Globus pallidus (tissue), 1 donor: ENCODE data around the gene CCR4.
"Not testable (repeated sequence)": the region's sequence is repeated elsewhere in the genome, so short reads cannot be mapped to it uniquely, and the experiment has no call there.

Experiments used
- DNase-seq: peaks from one replicate; pipeline ENCODE4 v3.0.0-alpha.2; 2015; ENCODE audit warnings: low spot score

Gene CCR4

DNA sequence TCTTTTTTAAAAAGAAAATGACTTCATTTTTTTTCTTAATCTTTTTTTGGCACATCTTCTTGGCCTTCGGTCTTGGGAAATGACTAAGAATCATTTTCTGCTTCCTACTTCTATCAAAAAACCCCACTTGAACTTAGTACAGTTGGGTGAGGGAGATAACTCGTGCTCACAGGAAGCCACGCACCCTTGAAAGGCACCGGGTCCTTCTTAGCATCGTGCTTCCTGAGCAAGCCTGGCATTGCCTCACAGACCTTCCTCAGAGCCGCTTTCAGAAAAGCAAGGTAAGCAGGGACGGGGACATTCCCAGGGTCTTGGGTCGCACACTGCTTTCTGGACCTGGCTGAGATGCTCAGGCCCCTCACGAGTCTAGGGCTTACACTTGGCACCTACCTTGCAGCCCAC, at the start of gene CCR4:
TSS of gene CCR4 (plus strand) at position 235 of the 402 bp plus-strand sequence. CDS start 1,779 bp downstream, outside the sequence.
- no peak for DNase-seq

DNA sequence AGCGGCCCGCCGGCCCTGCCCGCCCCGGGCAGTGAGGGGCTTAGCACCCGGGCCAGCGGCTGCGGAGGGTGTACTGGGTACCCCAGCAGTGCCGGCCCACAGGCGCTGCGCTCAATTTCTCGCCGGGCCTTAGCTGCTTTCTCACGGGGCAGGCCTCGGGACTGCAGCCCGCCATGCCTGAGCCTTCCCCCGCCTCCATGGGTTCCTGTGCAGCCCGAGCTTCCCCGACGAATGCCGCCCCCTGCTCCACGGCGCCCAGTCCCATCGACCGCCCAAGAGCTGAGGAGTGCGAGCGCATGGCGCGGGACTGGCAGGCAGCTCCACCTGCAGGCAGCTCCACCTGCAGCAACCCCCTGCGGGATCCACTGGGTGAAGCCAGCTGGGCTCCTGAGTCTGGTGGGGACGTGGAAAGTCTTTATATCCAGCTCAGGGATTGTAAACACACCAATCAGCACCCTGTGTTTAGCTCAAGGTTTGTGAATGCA, 48.5 kb upstream of the CCR4 start:
- DNase-seq, result not testable (repeated sequence)

DNA sequence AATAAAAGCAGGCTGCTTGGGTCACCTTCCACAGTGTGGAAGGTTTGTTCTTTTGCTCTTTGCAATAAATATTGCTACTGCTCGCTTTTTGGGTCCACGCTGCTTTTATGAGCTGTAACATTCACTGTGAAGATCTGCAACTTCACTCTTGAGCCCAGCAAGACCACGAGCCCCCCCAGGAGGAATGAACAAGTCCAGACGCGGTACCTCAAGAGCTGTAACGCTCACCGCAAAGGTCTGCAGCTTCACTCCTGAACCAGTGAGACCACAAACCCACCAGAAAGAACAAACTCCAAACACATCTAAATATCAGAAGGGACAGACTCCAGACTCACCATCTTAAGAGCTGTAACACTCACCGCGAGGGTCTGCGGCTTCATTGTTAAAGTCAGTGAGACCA, 47.5 kb upstream of the CCR4 start:
- no peak for DNase-seq

DNA sequence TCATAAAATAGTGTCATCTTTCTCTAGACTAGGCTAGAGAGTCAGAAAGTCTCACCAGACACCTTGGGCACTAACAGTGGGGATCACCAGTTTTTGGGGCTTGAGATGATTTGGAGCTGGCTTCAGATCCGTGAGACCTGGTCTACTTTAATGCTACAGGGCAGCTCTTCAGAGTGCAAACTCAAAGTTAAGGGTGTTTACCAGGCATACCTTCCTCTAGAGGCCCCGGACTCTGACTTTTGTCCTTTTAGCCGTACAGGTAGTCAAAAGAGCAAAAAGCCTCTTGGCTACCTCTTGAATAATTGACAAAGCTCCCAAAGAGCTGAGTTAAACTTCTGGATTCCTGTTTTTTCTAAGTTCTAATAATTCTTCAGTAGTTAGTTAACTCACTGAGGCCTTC, 41.4 kb upstream of the CCR4 start:
- no peak for DNase-seq

DNA sequence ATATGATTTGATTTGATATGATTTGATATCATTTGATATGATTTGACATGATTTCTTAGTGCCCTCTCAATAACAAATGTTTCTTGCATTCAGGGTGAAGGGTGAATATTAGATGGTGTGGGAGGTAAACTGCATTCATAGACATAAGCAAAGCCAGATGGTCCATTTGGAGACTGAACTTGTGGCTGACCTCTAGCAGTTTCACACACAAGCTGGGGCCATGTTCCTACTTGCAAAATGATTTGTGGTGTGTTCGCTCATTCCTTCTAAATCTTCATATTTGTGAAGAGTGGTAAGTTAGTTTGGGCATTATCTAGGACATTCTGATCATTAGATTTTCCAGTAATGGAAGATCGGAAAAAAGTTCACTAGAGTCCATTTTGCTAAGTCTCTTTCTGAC, 40.5 kb upstream of the CCR4 start:
- no peak for DNase-seq

DNA sequence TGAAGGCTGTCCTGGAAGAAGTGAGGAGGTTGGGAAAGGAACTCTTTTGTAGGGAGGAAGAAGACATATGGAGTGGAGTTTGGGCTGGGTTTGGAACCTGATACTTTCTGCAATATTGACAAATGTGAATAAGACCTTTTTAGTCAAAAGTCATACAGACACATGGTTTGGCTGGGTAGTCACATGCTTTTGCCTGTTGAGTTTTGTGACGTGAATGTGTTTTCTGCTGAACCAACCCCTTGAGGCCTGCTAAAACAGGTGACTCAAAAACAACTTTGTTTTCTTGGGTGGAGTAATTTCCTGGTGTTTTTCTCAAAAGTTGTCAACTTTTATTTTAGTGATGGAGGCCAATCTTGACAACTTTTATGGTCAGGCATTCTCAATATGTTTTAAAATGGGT, 39.4 kb upstream of the CCR4 start:
- no peak for DNase-seq

DNA sequence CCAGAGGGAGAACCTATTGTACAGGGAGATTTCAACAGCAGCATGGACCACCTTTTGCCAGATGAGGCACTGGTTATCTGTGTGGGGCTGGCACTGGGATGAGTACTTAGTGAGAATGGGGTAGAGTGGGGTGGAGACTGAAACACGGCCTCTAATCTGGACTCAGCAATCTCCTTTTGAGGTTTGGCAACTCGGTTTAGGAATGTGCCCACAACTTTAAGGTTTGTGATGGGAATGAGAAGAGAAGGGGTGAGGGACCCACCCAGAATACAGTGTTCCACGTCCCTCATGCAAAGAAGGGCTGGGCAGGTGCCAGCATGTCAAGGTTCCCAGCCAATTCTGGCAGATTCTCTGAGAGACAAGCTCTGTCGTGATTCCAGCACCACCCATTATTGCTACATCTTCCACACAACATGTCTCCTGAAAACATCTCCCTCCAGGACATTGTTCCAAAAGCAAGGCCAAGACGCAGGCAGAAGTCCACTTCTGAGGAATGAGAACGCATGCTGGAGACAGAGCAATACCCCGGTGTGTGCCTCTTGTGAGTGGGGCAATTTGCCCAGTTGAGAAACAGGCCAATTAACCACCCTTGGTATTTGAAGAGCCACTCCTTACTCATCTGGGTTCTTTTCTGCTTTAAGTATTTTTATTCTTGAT, 37.5 kb upstream of the CCR4 start:
- no peak for DNase-seq

DNA sequence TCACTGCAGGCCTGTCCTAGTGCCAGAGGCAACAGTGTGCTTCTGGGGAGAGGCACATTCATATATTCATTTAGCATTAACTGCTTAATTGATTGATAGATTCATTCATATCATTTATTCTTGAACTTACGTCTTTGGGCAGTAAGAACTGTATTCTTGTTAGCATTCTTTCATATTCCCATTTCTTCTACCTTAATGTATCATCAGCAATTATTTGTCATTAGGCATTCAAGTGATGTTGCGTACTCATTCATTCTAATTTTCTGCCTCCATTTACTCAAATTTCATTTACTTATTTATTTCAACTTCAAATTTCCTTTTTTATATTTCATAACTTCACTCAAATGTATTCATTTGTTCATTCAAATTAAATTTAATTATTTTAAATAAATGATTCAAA, 31.5 kb upstream of the CCR4 start:
- no peak for DNase-seq

DNA sequence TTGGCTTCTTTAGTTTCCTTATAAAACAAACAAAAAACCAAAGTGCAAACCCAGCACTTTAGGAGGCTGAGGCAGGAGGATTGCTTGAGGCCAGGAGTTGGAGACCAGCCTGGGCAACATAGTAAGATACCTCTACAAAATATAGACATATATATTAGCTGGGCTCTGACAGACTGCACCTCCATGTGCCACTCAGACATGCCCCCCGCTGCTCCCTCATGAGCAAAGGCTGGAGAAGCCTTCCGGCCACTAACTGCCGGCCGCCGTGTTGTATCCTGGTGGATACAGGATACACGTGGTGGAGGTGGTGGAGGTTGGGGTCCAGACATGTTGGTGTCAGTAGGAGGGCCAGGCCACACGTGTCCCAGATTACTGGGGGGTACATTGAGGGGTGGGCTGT, 29.4 kb upstream of the CCR4 start:
- no peak for DNase-seq

DNA sequence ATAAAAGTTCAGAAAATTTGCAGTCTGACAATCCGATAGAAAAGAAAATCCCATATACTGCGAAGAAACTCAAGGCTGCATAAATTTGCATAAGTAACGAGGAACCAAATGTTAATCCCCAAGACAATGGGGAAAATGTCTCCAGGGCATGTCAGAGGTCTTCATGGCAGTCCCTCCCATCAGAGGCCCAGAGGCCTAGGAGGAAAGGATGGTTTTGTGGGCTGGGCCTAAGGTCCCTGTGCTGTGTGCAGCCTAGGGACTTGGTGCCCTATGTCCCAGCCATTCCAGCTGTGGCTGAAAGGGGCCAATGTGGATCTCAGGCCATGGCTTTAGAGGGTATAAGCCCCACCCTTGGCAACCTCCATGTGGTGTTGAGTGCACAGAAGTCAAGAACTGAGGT, 21.3 kb upstream of the CCR4 start:
- no peak for DNase-seq

DNA sequence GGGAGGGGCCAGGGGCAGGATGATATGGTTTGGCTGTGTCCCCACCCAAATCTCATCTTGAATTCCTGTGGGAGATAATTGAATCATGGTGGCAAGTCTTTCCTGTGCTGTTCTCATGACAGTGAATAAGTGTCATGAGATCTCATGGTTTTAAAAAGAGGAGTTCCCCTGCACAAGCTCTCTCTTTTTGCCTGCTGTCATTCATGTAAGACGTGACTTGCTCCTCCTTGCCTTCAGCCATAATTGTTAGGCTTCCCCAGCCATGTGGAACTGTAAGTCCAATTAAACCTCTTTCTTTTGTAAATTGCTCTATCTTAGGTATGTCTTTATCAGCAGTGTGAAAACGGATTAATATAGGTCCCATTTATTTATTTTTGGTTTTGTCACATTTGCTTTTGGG, 20.2 kb upstream of the CCR4 start:
- not testable (repeated sequence) for DNase-seq

DNA sequence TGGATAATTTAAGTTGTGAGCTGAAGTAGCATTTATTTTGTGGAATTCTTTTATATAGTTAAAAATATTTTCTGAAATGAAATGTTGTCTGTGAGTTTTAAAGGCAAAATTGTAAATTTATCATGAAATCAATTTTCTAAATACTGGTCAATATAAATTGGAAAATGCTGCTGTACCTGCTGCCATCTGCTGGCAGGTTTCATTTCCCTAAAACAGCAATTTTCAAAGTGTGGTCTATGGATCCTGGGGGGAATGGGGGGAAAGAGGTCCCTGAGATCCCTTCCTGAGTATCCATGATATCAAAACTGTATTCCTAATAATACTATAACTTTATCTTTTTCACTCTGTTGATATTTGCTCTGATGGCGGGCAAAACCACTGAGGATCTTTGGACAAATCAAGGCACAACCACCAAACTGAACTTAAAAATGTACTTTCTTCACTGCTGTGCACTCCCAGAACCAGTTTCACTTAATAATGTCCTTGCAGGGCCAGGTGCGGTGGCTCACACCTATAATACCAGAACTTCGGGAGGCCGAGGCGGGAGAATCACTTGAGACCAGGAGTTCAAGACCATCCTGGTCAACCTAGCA, 17.2 kb upstream of the CCR4 start:
- DNase-seq, result no peak

DNA sequence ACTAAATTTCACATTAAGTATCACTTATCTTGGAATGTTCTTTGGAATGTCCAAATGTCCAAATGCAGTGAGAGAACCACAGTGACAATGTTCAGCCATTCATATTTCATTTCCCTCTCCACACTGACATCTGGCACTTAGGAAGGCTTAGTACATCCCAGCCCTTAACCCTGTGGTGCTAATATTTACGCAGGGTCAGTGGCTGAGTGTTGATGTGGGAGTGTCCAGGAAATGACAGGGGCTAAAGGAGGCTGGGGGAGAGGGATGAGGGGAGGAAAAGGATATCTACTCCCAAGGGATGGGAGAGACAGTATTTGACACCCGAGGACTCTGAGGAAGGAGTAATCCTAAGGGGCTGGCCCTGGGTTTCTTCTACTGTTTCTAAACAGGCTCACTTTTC, 14.1 kb upstream of the CCR4 start:
- DNase-seq, result no peak

DNA sequence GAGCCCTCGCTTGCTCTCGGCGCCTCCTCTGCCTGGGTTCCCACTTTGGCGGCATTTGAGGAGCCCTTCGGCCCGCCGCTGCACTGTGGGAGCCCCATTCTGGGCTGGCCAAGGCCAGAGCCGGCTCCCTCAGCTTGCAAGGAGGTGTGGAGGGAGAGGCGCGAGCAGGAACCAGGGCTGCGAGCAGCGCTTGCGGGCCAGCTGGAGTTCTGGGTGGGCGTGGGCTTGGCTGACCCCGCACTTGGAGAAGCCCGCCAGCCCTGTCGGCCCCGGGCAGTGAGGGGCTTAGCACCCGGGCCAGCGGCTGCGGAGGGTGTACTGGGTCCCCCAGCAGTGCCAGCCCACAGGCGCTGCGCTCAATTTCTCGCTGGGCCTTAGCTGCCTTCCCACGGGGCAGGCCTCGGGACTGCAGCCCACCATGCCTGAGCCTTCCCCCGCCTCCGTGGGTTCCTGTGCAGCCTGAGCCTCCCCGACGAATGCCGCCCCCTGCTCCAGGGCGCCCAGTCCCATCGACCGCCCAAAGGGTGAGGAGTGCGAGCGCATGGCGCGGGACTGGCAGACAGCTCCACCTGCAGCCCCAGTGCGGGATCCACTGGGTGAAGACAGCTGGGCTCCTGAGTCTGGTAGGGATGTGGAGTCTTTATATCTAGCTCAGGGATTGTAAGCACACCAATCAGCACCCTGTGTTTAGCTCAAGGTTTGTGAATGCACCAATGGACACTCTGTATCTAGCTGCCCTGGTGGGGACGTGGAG, 11.7 kb upstream of the CCR4 start:
- not testable (repeated sequence) for DNase-seq

DNA sequence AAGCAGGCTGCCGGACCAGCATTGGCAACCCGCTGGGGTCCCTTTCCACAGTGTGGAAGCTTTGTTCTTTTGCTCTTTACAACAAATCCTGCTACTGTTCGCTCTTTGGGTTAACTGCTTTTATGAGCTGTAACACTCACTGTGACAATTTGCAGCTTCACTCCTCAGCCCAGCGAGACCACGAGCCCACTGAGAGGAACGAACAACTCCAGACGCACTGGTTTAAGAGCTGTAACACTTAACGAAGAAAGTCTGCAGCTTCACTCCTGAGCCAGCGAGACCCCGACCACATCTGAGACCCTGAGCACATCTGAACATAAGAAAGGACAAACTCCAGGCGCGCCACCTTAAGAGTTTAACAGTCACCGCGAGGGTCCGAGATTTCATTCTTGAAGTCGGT, 10.7 kb upstream of the CCR4 start:
- DNase-seq, result no peak

DNA sequence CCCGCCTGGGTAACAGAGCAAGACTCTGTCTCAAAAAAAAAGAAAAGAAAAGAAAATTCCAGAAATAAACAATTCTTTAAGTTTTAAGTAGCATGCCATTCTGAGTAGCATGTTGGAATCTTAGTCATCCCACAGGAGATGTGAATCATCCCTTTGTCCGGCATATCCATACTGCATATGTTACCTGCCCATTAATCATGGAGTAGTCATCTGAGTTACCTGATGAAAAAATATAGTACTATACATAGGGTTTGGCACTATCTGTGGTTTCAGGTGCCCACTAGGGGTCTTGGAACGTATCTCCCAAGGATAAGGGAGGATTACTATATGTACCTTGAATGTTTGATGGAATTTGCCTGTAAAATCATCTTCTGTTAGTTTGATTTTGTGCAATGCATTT, 6.3 kb upstream of the CCR4 start:
- DNase-seq, result no peak

DNA sequence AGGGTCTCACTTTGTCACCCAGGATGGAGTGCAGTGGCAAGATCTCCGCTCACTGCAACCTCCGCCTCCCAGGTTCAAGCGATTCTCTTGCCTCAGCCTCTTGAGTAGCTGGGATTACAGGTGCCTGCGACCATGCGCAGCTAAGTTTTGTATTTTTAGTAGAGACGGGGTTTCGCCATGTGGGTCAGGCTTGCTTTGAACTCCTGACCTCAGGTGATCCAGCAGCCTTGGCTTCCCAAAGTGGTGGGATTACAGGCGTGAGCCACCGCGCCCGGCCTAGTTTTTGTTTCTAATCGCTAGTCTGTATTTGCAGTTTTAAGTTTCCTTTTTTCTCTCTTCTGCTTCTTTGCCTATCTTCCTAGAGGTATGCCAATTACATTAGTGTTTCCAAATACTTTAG, 5.8 kb upstream of the CCR4 start:
- not testable (repeated sequence) for DNase-seq

DNA sequence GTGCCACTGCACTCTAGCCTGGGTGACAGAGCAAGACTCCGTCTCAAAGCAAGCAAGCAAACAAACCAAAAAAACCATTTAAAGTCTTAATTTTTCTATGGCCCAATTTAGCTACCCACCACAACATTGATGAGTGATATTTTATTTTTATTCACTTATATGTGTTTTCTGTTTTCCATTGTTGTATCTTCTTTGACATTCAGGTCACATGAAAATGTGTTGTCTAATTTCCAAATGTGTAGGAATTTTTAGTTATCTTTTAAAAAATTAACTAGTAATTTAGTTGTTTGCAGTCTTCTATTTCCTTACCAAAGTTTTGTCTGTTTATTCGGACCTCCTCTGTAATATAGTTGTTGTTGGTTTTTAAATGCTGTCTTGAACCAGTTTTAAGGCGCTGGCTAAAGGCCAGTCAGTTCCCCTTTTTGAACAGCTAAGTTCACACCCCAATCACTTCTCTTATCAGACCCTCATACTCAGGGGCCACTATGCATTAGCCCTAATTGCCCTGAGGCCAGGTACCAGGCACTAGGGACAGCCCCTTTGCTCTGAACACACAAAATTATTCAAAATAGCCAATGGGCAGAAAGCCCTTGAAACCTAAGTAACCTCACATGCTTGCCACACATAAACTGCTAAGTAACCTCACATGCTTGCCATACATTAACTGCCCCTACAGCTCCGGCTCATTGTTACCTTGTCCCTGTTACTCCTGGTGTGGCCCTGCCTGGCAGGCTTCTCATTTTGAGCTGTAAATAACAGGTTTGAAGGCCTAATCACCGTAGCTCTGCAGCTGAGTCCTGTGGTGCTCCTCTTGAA, 4.3 kb upstream of the CCR4 start:
- DNase-seq, result no peak

DNA sequence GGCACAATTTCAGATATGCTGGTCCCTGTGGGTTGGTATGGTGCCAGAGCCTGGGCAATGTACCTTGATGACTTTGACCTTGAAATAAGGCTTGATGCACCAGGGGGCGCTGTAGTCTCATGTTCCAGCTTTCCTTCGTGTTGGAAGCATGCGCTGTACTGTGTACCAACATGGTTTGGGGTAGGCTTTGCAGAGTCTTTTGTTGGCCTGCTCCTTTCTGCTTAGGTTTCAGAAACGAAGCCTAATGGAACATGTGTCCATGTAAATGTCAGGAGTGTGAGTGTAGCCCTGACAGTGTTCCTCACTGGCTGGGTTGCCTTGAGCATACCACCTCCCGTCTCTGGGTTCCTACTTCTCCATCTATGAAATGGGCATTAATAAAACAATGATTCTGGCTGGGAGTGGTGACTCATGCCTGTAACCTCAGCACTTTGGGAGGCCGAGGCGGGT, 3.6 kb upstream of the CCR4 start:
- DNase-seq, result peak; percentile 50

DNA sequence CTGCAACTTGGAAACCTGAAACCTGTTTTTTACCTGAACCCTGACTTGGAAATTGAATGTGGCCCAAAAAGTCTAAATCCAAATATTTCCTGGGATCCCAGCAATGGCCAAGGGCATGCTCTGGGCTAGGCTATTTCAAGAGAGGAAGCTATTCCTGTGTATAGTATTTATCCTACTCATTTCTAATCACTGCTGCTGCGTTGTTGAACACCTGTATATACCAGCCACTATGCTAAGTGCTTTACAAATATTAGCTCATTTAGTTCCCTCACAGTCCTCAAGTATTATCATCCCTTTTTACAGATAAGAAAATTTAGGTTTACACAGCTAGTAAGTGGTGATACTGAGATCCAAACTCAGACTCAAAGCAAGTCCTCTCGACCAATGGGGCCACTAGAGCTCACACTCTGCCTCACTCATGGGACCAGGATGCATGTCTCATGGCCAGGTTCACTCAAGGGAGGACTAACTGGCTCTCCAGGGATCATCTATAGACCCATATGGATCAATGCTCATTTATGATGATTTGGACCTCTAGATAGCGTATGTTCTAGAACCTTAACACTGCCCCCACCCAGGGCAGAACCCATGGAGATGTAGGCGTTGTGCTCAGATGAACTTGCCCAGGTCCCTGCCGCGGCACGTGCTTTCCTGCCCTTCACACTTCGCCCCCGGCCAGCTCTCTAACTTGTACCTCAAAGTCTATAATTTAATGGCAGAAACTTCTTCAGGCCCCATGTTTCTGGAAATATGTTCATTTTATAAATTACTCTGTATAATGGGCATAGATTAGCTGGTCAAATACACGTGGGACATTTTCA, 2.6 kb upstream of the CCR4 start:
- no peak for DNase-seq

DNA sequence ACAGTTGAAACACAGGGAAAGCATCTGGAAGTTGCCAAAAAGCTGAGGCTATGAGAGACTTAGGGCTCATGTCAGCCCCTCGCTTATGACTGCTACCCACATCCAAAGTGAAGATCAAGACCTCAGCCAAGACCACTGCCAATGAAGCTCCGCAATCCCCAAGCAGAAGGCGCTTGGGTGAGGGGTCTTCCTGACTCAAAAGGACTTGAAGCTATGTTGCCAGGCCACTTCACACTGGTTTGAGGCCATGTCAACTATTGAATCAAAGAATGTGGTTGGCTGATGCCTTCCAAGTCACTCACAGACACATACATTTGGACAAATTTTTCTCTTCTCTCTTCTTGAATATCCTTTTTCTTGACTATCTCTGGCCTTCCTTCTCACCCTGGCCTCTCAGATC, 928 bp upstream of the CCR4 start:
- DNase-seq, result no peak
